ENCODE measurements around the gene EXOC4. TPM values are rescaled to one million over a fixed set of nuclear protein-coding genes. Genes with fewer than 3 reads are reported as not detected.
A peak's percentile ranks its signal among the peaks of the same experiment; 100 is the strongest.

EXOC4 gene
- total RNA-seq, 1 experiment from 2014 or later, result 91.9 TPM

DNA sequence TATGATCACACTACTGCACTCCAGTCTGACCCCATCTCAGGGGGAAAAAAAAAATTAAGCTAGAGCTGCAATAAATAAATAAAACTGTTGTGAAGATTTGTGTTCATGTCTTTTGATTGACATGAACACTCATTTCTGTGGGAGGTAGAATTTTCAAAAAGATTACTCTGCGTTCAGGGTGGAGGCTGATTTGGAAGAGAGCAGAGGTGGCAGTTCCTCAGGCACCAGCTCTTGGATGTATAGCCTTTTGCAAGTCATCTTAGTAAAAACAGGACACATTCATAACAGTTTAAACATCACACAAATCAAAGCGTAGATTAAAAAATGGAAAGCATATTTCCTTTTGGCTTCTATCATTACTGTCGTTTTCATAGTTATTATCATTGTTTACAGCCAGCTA lies 630.7 kb downstream of the EXOC4 start:
- CTCF ChIA-PET, result interaction anchor here (0.7 kb wide), 1 partner anchor 1085 kb away, joined by 3 read pairs; no protein-coding TSS in a partner anchor
- Mint-ChIP-seq H3K36me3 (ENCODE audit: insufficient read depth, unreplicated experiment) (no peaks in the 10 kb centered on the region), H3K27me3 (ENCODE audit: unreplicated experiment) (no peaks in the 10 kb centered on the region), H3K27ac (ENCODE audit: unreplicated experiment) (no peak overlapping the region), H3K9me3 (ENCODE audit: low read depth, unreplicated experiment) (no peaks in the 10 kb centered on the region), H3K4me3 (ENCODE audit: low read depth, unreplicated experiment) (no peak overlapping the region), H3K4me1 (ENCODE audit: low read depth, unreplicated experiment) (peaks cover 34% of the 10 kb centered on the region)
- TF ChIP-seq, protein P1, sequence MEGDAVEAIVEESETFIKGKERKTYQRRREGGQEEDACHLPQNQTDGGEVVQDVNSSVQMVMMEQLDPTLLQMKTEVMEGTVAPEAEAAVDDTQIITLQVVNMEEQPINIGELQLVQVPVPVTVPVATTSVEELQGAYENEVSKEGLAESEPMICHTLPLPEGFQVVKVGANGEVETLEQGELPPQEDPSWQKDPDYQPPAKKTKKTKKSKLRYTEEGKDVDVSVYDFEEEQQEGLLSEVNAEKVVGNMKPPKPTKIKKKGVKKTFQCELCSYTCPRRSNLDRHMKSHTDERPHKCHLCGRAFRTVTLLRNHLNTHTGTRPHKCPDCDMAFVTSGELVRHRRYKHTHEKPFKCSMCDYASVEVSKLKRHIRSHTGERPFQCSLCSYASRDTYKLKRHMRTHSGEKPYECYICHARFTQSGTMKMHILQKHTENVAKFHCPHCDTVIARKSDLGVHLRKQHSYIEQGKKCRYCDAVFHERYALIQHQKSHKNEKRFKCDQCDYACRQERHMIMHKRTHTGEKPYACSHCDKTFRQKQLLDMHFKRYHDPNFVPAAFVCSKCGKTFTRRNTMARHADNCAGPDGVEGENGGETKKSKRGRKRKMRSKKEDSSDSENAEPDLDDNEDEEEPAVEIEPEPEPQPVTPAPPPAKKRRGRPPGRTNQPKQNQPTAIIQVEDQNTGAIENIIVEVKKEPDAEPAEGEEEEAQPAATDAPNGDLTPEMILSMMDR (IDR thresholded peaks at IDR 0.05; ENCODE audit: unreplicated experiment), result no peak
- no peak for DNase-seq
- intact Hi-C loops (cut with micrococcal nuclease; ENCODE audit: unreplicated experiment), result loop anchor here (10.0 kb wide), 1 partner anchor 111 kb away; no protein-coding TSS in a partner anchor
- BruUV-seq (replicated peaks), result no TSS peak

DNA sequence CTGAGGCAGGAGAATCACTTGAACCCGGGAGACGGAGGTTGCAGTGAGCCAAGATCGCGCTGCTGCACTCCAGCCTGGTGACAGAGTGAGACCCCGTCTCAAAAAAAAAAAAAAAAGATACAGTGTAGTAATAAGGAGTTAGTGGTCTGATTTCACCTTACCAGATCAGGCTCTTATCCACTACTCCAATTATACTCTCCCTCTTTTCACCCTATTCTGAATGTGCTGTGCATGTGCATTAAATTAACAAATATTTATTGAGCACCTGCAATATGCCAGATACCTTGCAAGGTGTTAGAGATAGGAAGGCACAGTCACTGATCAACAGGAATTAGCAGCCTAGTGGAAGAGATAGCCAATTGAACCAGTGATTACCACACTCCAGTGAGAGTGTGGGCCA lies 632.3 kb downstream of the EXOC4 start:
- intact Hi-C loops (cut with micrococcal nuclease; ENCODE audit: unreplicated experiment), result loop anchor here (10.0 kb wide), 1 partner anchor 110 kb away; no protein-coding TSS in a partner anchor
- H3K27ac Mint-ChIP-seq (ENCODE audit: unreplicated experiment), result no peak overlapping the region
- H3K9me3 Mint-ChIP-seq (ENCODE audit: low read depth, unreplicated experiment), result no peaks in the 10 kb centered on the region
- no peak overlapping the region for H3K4me3 Mint-ChIP-seq (ENCODE audit: low read depth, unreplicated experiment)
- H3K27me3 Mint-ChIP-seq (ENCODE audit: unreplicated experiment), result no peaks in the 10 kb centered on the region
- TF ChIP-seq, protein P1 (IDR thresholded peaks at IDR 0.05; ENCODE audit: unreplicated experiment), result no peak
- CTCF ChIA-PET, result no interaction called here
- peaks cover 34% of the 10 kb centered on the region for H3K4me1 Mint-ChIP-seq (ENCODE audit: low read depth, unreplicated experiment)
- H3K36me3 Mint-ChIP-seq (ENCODE audit: insufficient read depth, unreplicated experiment), result no peaks in the 10 kb centered on the region
- no TSS peak for BruUV-seq (replicated peaks)
- DNase-seq, result no peak

DNA sequence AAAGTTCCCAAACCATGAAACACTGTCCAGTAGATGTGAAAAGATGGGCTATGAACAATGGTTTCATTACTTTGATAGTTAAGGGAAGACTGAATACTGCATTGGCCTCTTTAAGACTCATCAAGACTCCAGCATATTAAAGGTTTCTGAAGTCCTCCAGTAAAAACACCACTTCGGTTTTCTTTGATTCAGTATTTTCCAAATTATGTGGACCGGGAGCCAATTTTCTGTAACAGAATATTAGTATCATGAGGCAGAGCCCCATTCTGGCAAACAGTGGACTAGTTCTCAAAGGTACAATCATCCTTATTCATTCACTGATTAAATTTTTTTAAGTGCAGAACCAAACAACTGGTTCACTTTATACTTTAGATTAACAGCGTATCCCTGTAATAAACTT lies 633.2 kb downstream of the EXOC4 start:
- no peaks in the 10 kb centered on the region for H3K27me3 Mint-ChIP-seq (ENCODE audit: unreplicated experiment)
- H3K4me3 Mint-ChIP-seq (ENCODE audit: low read depth, unreplicated experiment), result no peak overlapping the region
- H3K4me1 Mint-ChIP-seq (ENCODE audit: low read depth, unreplicated experiment), result peaks cover 34% of the 10 kb centered on the region
- H3K9me3 Mint-ChIP-seq (ENCODE audit: low read depth, unreplicated experiment), result no peaks in the 10 kb centered on the region
- BruUV-seq (replicated peaks), result no TSS peak
- DNase-seq, result no peak
- no peak overlapping the region for H3K27ac Mint-ChIP-seq (ENCODE audit: unreplicated experiment)
- intact Hi-C loops (cut with micrococcal nuclease; ENCODE audit: unreplicated experiment), result loop anchor here (10.0 kb wide), 1 partner anchor 109 kb away; no protein-coding TSS in a partner anchor
- CTCF ChIA-PET, result no interaction called here
- TF ChIP-seq, protein P1 (IDR thresholded peaks at IDR 0.05; ENCODE audit: unreplicated experiment), result no peak
- no peaks in the 10 kb centered on the region for H3K36me3 Mint-ChIP-seq (ENCODE audit: insufficient read depth, unreplicated experiment)

DNA sequence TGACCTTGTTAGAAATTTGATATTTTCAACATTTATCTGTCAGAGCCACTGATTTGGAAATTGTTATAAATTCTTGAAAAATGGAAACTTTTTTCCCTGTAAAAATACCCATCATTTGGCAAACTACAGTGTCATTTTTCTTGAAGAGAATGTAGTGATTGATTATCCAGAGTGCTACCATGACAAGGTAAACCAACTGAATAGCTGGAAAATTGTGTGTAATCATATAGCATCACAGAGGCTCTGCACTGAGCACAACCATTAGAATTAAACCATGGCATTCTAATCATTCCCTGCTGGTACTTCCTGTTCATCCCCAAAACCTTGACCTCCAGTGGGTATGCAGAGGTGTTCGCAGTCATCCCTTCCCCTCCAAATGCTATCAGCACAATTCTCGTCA lies 633.9 kb downstream of the EXOC4 start:
- Mint-ChIP-seq H3K4me3 (ENCODE audit: low read depth, unreplicated experiment) (no peak overlapping the region), H3K9me3 (ENCODE audit: low read depth, unreplicated experiment) (no peaks in the 10 kb centered on the region), H3K36me3 (ENCODE audit: insufficient read depth, unreplicated experiment) (no peaks in the 10 kb centered on the region), H3K4me1 (ENCODE audit: low read depth, unreplicated experiment) (peaks cover 34% of the 10 kb centered on the region), H3K27ac (ENCODE audit: unreplicated experiment) (peak overlapping the region; percentile 11), H3K27me3 (ENCODE audit: unreplicated experiment) (no peaks in the 10 kb centered on the region)
- no TSS peak for BruUV-seq (replicated peaks)
- CTCF ChIA-PET, result no interaction called here
- intact Hi-C loops (cut with micrococcal nuclease; ENCODE audit: unreplicated experiment), result loop anchor here (10.0 kb wide), 1 partner anchor 108 kb away; no protein-coding TSS in a partner anchor
- TF ChIP-seq, protein P1 (IDR thresholded peaks at IDR 0.05; ENCODE audit: unreplicated experiment), result no peak
- no peak for DNase-seq

All from Calu3 (cell line).